H9 (cell line): ENCODE results near the gene DSCAM. TPM values are rescaled to one million over a fixed set of nuclear protein-coding genes. Genes with fewer than 3 reads are reported as not detected.

Source experiments
- DNase-seq: peaks from one replicate; pipeline ENCODE4 v3.0.0-alpha.2; 2017
- H2AFZ ChIP-seq: one replicate; pipeline ENCODE4 v1.6.1; 2013; ENCODE audit warnings: mild to moderate bottlenecking, low read length, control low read depth, moderate library complexity
- H2AK5ac ChIP-seq: 2 replicates; pipeline ENCODE4 v1.6.1; 2013; ENCODE audit warnings: low read length, control low read depth, mixed read lengths; ENCODE audit not compliant: insufficient read length
- H2BK120ac ChIP-seq: one replicate; pipeline ENCODE4 v1.6.1; 2013; ENCODE audit warnings: low read depth, mild to moderate bottlenecking, low read length, control low read depth, inconsistent platforms; ENCODE audit not compliant: poor library complexity, severe bottlenecking
- H2BK12ac ChIP-seq: 2 replicates; pipeline ENCODE4 v1.6.1; 2013; ENCODE audit warnings: low read length, control low read depth, mixed read lengths, low read depth; ENCODE audit not compliant: insufficient read length
- H2BK15ac ChIP-seq: 2 replicates; pipeline ENCODE4 v1.6.1; 2013; ENCODE audit warnings: low read depth, low read length, control low read depth
- H2BK20ac ChIP-seq: one replicate; pipeline ENCODE4 v1.6.1; 2013; ENCODE audit warnings: low read depth, mild to moderate bottlenecking, low read length, control low read depth, inconsistent platforms; ENCODE audit not compliant: poor library complexity, severe bottlenecking
- H2BK5ac ChIP-seq: 2 replicates; pipeline ENCODE4 v1.6.1; 2013; ENCODE audit warnings: low read length, control low read depth, mixed read lengths; ENCODE audit not compliant: insufficient read length
- H3K14ac ChIP-seq: 2 replicates; pipeline ENCODE4 v1.6.1; 2013; ENCODE audit warnings: low read length, control low read depth; ENCODE audit not compliant: insufficient read depth
- H3K18ac ChIP-seq: 2 replicates; pipeline ENCODE4 v1.6.1; 2013; ENCODE audit warnings: low read depth, mild to moderate bottlenecking, mixed read lengths, low read length, control low read depth; ENCODE audit not compliant: insufficient read length
- H3K23ac ChIP-seq: 2 replicates; pipeline ENCODE4 v1.6.1; 2013; ENCODE audit warnings: low read length, control low read depth, mixed read lengths, low read depth; ENCODE audit not compliant: insufficient read length
- H3K23me2 ChIP-seq: 2 replicates; pipeline ENCODE4 v1.6.1; 2013; ENCODE audit warnings: low read depth, mild to moderate bottlenecking, mixed read lengths, low read length, control low read depth; ENCODE audit not compliant: insufficient read length, poor library complexity, severe bottlenecking
- H3K27ac ChIP-seq: 2 replicates; pipeline ENCODE4 v1.5.1; 2013; ENCODE audit warnings: low read length, control low read depth, mixed read lengths, low read depth; ENCODE audit not compliant: insufficient read length
- H3K27me3 ChIP-seq: 2 replicates; pipeline ENCODE4 v1.6.1; 2013; ENCODE audit warnings: low read length, control low read depth, inconsistent platforms; ENCODE audit not compliant: insufficient read depth
- H3K4ac ChIP-seq: 2 replicates; pipeline ENCODE4 v1.6.1; 2013; ENCODE audit warnings: low read depth, mild to moderate bottlenecking, control low read depth, inconsistent platforms, low read length, moderate library complexity
- H3K4me1 ChIP-seq: 2 replicates; pipeline ENCODE4 v1.6.1; 2013; ENCODE audit warnings: low read length, control low read depth, inconsistent platforms; ENCODE audit not compliant: insufficient read depth
- H3K4me2 ChIP-seq: 2 replicates; pipeline ENCODE4 v1.6.1; 2013; ENCODE audit warnings: low read length, control low read depth, mixed read lengths; ENCODE audit not compliant: insufficient read length, insufficient read depth
- H3K56ac ChIP-seq: 2 replicates; pipeline ENCODE4 v1.6.1; 2013; ENCODE audit warnings: low read depth, mild to moderate bottlenecking, mixed read lengths, low read length, control low read depth; ENCODE audit not compliant: insufficient read length
- H3K79me1 ChIP-seq: 2 replicates; pipeline ENCODE4 v1.6.1; 2013; ENCODE audit warnings: low read depth, mild to moderate bottlenecking, moderate library complexity, low read length, control low read depth, inconsistent platforms; ENCODE audit not compliant: insufficient read depth, poor library complexity, severe bottlenecking
- H3K79me2 ChIP-seq: 2 replicates; pipeline ENCODE4 v1.6.1; 2013; ENCODE audit warnings: low read length, control low read depth, inconsistent platforms; ENCODE audit not compliant: insufficient read depth
- H3K9ac ChIP-seq: 2 replicates; pipeline ENCODE4 v1.6.1; 2013; ENCODE audit warnings: low read length, control low read depth, mixed read lengths; ENCODE audit not compliant: insufficient read length; ENCODE audit errors: extremely low read depth
- H3K9me3 ChIP-seq: one replicate; pipeline ENCODE4 v1.6.1; 2013; ENCODE audit warnings: low read depth, low read length, inconsistent platforms; ENCODE audit not compliant: control insufficient read depth
- H3T11ph ChIP-seq: one replicate; pipeline ENCODE4 v1.6.1; 2013; ENCODE audit warnings: mild to moderate bottlenecking, low read length, control low read depth, inconsistent platforms
- H4K20me1 ChIP-seq: one replicate; pipeline ENCODE4 v1.6.1; 2013; ENCODE audit not compliant: control insufficient read depth, insufficient read length, insufficient read depth
- H4K5ac ChIP-seq: 2 replicates; pipeline ENCODE4 v1.6.1; 2013; ENCODE audit warnings: low read depth, mild to moderate bottlenecking, mixed read lengths, low read length, control low read depth; ENCODE audit not compliant: insufficient read length
- H4K8ac ChIP-seq: replicated peaks from 2 replicates; pipeline ENCODE4 v1.6.1; 2013; ENCODE audit warnings: low read length, control low read depth, mixed read lengths, low read depth; ENCODE audit not compliant: insufficient read length
- H4K91ac ChIP-seq: 2 replicates; pipeline ENCODE4 v1.6.1; 2013; ENCODE audit warnings: low read depth, mild to moderate bottlenecking, moderate library complexity, mixed read lengths, low read length, control low read depth; ENCODE audit not compliant: insufficient read length
- H3K27ac Mint-ChIP-seq, 3 experiments: 2 replicates in 2 of 3; 3 replicates in 1 of 3; pipeline ENCODE4 v1.8.0; 2020 to 2021; ENCODE audit warnings: mixed read lengths in 3 of 3, mild to moderate bottlenecking in 1 of 3, moderate library complexity in 1 of 3
- H3K27me3 Mint-ChIP-seq: 2 replicates; pipeline ENCODE4 v1.8.0; 2021; ENCODE audit warnings: low read depth, mild to moderate bottlenecking, moderate library complexity, mixed read lengths
- H3K36me3 Mint-ChIP-seq, 3 experiments: 2 replicates in 2 of 3; 3 replicates in 1 of 3; pipeline ENCODE4 v1.8.0; 2020 to 2021; ENCODE audit warnings: low read depth in 3 of 3, mixed read lengths in 3 of 3; ENCODE audit not compliant: insufficient read depth in 1 of 3
- H3K4me1 Mint-ChIP-seq, 2 experiments: 2 replicates each; pipeline ENCODE4 v1.8.0; 2020; ENCODE audit warnings: mixed read lengths in 2 of 2
- H3K4me3 Mint-ChIP-seq, 2 experiments: 2 replicates in 1 of 2; 3 replicates in 1 of 2; pipeline ENCODE4 v1.8.0; 2020 to 2021; ENCODE audit warnings: mild to moderate bottlenecking in 2 of 2, mixed read lengths in 2 of 2, moderate library complexity in 1 of 2
- H3K9me3 Mint-ChIP-seq, 2 experiments: 2 replicates in 1 of 2; 3 replicates in 1 of 2; pipeline ENCODE4 v1.8.0; 2020; ENCODE audit warnings: mild to moderate bottlenecking in 2 of 2, mixed read lengths in 2 of 2, moderate library complexity in 1 of 2
- WGBS: extraction: QIAGEN DNeasy Blood & Tissue Kit; methylation state at CpG from one replicate; pipeline ENCODE4 v1.1.7; 2013; ENCODE audit warnings: missing lambda C conversion rate, low lambda C conversion rate, mixed read lengths; ENCODE audit not compliant: insufficient read length; ENCODE audit errors: extremely low coverage; 5-methylcytosine and 5-hydroxymethylcytosine counted together
- total RNA-seq: library from RNA; stranded (reverse); gene quantifications from 2 replicates; pipeline ENCODE4 v1.2.1, GENCODE V29; 2021
- TF ChIP-seq, protein P1 (sequence below): fragments of 200-600 bp; sonication (generic); conservative IDR thresholded peaks from 3 replicates; pipeline ENCODE4 v1.8.0; 2021; ENCODE audit warnings: antibody characterized with exemption, mild to moderate bottlenecking

The DSCAM gene
- total RNA-seq, 1 experiment from 2014 or later, result 0.17 TPM

DNA sequence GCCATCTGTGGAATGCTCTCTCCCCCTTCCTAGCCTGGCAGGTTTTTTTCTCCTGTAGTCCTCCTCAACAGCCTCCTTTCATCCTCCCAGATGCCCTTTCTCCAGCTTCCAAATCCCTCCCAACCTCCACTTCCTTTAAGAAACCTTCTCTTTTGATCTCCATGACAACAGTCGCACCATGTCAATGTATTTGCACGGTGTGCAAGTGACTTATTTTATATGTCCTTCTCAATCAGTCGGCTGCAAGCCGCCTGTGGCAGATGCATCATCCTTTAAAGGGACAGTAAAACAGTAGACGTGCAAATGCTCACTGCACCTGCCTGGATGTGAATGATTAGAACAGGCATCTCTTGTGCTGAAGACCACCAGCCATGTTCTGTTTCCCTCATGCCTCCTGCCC, 694.5 kb downstream of the DSCAM start:
- H3K14ac ChIP-seq, result no peak overlapping the region
- H3K4me3 Mint-ChIP-seq, result no peak overlapping the region
- H3T11ph ChIP-seq, result no peak overlapping the region
- H3K27ac Mint-ChIP-seq, result no peak overlapping the region
- no peak overlapping the region for H3K4ac ChIP-seq
- H3K23me2 ChIP-seq, result no peaks in the 10 kb centered on the region
- no peak overlapping the region for H2BK5ac ChIP-seq
- no peak overlapping the region for H3K56ac ChIP-seq
- no peak overlapping the region for H3K23ac ChIP-seq
- H2BK120ac ChIP-seq, result no peak overlapping the region
- no peaks in the 10 kb centered on the region for H3K9me3 ChIP-seq
- no peaks in the 10 kb centered on the region for H3K4me1 ChIP-seq
- H2AFZ ChIP-seq, result no peak overlapping the region
- H3K18ac ChIP-seq, result no peak overlapping the region
- H3K36me3 Mint-ChIP-seq, result no peaks in the 10 kb centered on the region
- no peak overlapping the region for H2BK20ac ChIP-seq
- H3K27me3 Mint-ChIP-seq, result peaks cover 1% of the 10 kb centered on the region
- peaks cover 4 to 5% of the 10 kb centered on the region in 2 experiments; a peak in 3 of 4 replicates for H3K4me1 Mint-ChIP-seq
- H3K9ac ChIP-seq, result no peak overlapping the region
- TF ChIP-seq, protein P1, sequence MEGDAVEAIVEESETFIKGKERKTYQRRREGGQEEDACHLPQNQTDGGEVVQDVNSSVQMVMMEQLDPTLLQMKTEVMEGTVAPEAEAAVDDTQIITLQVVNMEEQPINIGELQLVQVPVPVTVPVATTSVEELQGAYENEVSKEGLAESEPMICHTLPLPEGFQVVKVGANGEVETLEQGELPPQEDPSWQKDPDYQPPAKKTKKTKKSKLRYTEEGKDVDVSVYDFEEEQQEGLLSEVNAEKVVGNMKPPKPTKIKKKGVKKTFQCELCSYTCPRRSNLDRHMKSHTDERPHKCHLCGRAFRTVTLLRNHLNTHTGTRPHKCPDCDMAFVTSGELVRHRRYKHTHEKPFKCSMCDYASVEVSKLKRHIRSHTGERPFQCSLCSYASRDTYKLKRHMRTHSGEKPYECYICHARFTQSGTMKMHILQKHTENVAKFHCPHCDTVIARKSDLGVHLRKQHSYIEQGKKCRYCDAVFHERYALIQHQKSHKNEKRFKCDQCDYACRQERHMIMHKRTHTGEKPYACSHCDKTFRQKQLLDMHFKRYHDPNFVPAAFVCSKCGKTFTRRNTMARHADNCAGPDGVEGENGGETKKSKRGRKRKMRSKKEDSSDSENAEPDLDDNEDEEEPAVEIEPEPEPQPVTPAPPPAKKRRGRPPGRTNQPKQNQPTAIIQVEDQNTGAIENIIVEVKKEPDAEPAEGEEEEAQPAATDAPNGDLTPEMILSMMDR, result no peak
- no peaks in the 10 kb centered on the region for H3K79me1 ChIP-seq
- no peak overlapping the region for H3K4me2 ChIP-seq
- H3K79me2 ChIP-seq, result no peaks in the 10 kb centered on the region
- H4K8ac ChIP-seq, result no peak overlapping the region
- H2BK12ac ChIP-seq, result no peak overlapping the region
- no peak for DNase-seq
- H3K9me3 Mint-ChIP-seq, result no peaks in the 10 kb centered on the region
- no peaks in the 10 kb centered on the region for H3K27me3 ChIP-seq
- H4K91ac ChIP-seq, result no peak overlapping the region
- WGBS, result no CpG with 5 or more reads among the region's 5 CpGs
- no peak overlapping the region for H2AK5ac ChIP-seq
- H2BK15ac ChIP-seq, result no peak overlapping the region
- H3K27ac ChIP-seq, result no peak overlapping the region
- H4K20me1 ChIP-seq, result no peaks in the 10 kb centered on the region
- no peak overlapping the region for H4K5ac ChIP-seq
